COR-L47 (cell line): ENCODE data around the gene A4GNT.

Experiments
- DNase-seq: peaks from one replicate; lab custom pipeline; 2025; lab: John Stamatoyannopoulos, UW

The A4GNT gene

GRCh38 chr3:138078901-138079344 lies 53.3 kb downstream of the A4GNT start:
- DNase-seq, result no peak

- DNase-seq, result no peak
Observed at GRCh38 chr3:138078096-138078495, 54.1 kb downstream of the A4GNT start.
